Naive thymus-derived CD8-positive, alpha-beta T cell (primary cell): ENCODE results near the gene UBAP1L. TPM values are rescaled to one million over a fixed set of nuclear protein-coding genes. Genes with fewer than 3 reads are reported as not detected.

ENCODE experiments used
- ATAC-seq, 2 donors: fragments of 150-1000 bp; cut with Tn5 transposase in 1 of 2; sonication (Bioruptor Pico), chemical (Tn5 transposase) in 1 of 2; 1 replicate in 1 of 2; 2 replicates in 1 of 2; pipeline ENCODE4 v1.10.0; 2021; ENCODE audit warnings: mild to moderate bottlenecking in 2 of 2, moderate library complexity in 2 of 2
- POLR2A ChIA-PET: fragments of 350-600 bp; sonication (Branson Sonifier 250); formaldehyde crosslinking; loops from one replicate; lab custom pipeline; 2021; ENCODE audit warnings: antibody characterized with exemption; lab: Charles Lee
- DNase-seq, 10 donors: peaks; one replicate each; pipeline versions ENCODE4 v3.0.0 to v3.0.0-alpha.2; 2020 to 2022
- H3K27ac Mint-ChIP-seq, 10 donors: one replicate each; pipeline ENCODE4 v1.8.0; 2020 to 2022; ENCODE audit warnings: mild to moderate bottlenecking in 10 of 10, mixed read lengths in 10 of 10, moderate library complexity in 4 of 10, inconsistent platforms in 1 of 10
- H3K27me3 Mint-ChIP-seq, 5 donors: one replicate each; pipeline ENCODE4 v1.8.0; 2021 to 2022; ENCODE audit warnings: mixed read lengths in 5 of 5
- H3K36me3 Mint-ChIP-seq, 3 donors: one replicate each; pipeline ENCODE4 v1.8.0; 2020 to 2022; ENCODE audit warnings: mixed read lengths in 3 of 3, mild to moderate bottlenecking in 2 of 3, inconsistent platforms in 1 of 3
- H3K4me1 Mint-ChIP-seq, 4 donors: one replicate each; pipeline ENCODE4 v1.8.0; 2021 to 2022; ENCODE audit warnings: mixed read lengths in 4 of 4
- H3K4me3 Mint-ChIP-seq, 10 donors: one replicate each; pipeline ENCODE4 v1.8.0; 2020 to 2022; ENCODE audit warnings: mild to moderate bottlenecking in 10 of 10, mixed read lengths in 10 of 10, moderate library complexity in 6 of 10, inconsistent platforms in 1 of 10
- H3K9me3 Mint-ChIP-seq, 9 donors: one replicate each; pipeline ENCODE4 v1.8.0; 2020 to 2022; ENCODE audit warnings: mixed read lengths in 9 of 9, mild to moderate bottlenecking in 3 of 9, inconsistent platforms in 1 of 9, moderate library complexity in 1 of 9
- polyA plus RNA-seq, 3 donors: library from polyadenylated mRNA; unstranded; fragments of 300-500 nt; fragmentation: Illumina TruSeq; gene quantifications; one replicate each; pipeline ENCODE4 v1.2.3, GENCODE V29; 2021
- total RNA-seq, 8 experiments: library from RNA in 2 of 8; stranded (reverse) in 2 of 8; gene quantifications; one replicate each; pipeline ENCODE4 v1.2.3 and lab custom pipeline; 2021 to 2026

UBAP1L gene
- total and polyA plus RNA-seq, 5 experiments from 2014 or later, result 0.20 to 16.6 (median 14.2) TPM; not detected in 2

DNA sequence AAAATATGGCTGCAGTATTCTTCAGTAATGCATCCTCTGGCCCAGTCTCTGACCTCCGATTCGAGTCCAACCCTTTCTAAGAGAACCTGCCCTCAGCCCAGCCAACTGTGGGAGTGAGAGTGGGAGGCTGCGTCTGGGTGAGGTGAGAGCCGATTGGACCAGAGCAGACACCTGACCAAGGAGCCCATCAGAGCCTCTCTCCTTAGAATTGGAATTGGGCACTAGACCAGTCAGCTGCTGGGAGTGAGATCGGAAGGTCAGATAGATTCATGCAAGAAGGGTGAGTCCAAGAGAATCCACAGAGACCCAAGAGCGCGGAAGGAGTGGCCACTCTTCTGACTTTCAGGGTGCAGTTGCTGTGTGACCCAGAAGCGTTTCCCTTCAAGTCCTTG lies 57.5 kb downstream of the UBAP1L start:
- ATAC-seq, result no peak
- POLR2A ChIA-PET, result no interaction called here
- Mint-ChIP-seq H3K27me3 (peaks cover 0 to 10% (median 2%) of the 10 kb centered on the region in 5 donors), H3K9me3 (no peaks in the 10 kb centered on the region), H3K27ac (no peak overlapping the region), H3K4me3 (no peak overlapping the region), H3K36me3 (no peaks in the 10 kb centered on the region), H3K4me1 (peaks cover 0 to 5% (median 0%) of the 10 kb centered on the region in 4 donors)
- DNase-seq, result no peak

DNA sequence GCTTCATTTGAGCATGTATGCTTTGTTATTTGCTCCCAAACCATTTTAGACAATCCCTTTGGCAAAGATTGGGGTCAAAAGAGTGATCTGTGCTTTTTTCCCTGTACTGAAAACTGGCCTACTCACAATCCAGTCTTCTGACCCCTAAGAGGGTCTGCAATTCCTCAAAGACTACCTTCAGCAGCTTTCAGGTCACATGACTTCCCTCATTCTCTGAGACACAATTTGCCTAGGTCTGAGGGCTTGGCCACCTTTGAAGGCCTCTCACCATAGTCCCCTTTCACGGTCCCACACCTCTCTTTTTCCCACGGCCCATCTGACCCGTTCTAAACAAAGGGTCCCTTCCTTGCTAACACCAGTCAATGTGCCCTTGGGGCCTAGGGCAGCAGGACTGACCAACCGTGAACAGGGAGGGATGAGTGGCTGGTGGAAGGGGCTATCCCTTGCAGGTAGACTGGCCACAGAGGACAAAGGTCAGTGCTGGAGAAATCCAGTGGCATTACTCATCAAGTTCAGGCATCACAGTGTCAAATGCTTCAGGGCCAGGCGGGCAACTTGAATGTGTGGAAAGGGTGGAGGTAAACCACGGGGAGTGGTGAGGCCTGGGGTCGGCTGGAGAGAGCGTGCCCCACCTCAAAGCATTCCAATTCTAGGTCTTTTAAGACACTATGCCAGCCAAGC lies 58.0 kb downstream of the UBAP1L start:
- H3K36me3 Mint-ChIP-seq, result no peaks in the 10 kb centered on the region
- no peaks in the 10 kb centered on the region for H3K9me3 Mint-ChIP-seq
- no peak overlapping the region for H3K27ac Mint-ChIP-seq
- peaks cover 0 to 6% (median 2%) of the 10 kb centered on the region in 5 donors for H3K27me3 Mint-ChIP-seq
- POLR2A ChIA-PET, result no interaction called here
- H3K4me1 Mint-ChIP-seq, result peaks cover 0 to 5% (median under 1%) of the 10 kb centered on the region in 4 donors
- no peak overlapping the region for H3K4me3 Mint-ChIP-seq
- DNase-seq (no peak), ATAC-seq (no peak)

DNA sequence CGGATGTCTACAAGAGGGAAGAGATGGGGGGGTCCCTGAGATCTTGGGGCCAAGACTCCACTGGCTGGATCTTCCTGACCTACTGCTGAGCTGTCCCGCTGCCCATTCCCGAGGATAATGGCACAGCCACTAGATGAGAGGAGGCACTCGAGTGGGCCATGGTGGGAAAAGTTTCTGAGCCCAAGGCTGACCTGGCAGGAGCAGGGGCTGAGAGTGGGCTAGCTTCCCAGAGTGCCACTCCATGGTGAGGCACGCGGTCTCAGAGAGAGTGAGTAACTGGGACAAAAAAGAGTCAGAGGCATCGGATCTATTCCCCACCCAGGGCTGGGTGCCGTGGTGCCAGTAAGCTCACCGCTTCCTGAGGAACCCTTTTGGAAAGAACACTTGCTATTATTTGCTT lies 58.9 kb downstream of the UBAP1L start:
- ATAC-seq, result no peak
- H3K9me3 Mint-ChIP-seq, result no peaks in the 10 kb centered on the region
- peak overlapping the region in 1 of 10 donors; percentile 3 for H3K27ac Mint-ChIP-seq
- H3K36me3 Mint-ChIP-seq, result no peaks in the 10 kb centered on the region
- H3K4me3 Mint-ChIP-seq, result no peak overlapping the region
- POLR2A ChIA-PET, result no interaction called here
- H3K27me3 Mint-ChIP-seq, result peaks cover 0 to 6% (median 2%) of the 10 kb centered on the region in 5 donors
- no peak for DNase-seq
- peaks cover 0 to 5% (median 2%) of the 10 kb centered on the region in 4 donors for H3K4me1 Mint-ChIP-seq

DNA sequence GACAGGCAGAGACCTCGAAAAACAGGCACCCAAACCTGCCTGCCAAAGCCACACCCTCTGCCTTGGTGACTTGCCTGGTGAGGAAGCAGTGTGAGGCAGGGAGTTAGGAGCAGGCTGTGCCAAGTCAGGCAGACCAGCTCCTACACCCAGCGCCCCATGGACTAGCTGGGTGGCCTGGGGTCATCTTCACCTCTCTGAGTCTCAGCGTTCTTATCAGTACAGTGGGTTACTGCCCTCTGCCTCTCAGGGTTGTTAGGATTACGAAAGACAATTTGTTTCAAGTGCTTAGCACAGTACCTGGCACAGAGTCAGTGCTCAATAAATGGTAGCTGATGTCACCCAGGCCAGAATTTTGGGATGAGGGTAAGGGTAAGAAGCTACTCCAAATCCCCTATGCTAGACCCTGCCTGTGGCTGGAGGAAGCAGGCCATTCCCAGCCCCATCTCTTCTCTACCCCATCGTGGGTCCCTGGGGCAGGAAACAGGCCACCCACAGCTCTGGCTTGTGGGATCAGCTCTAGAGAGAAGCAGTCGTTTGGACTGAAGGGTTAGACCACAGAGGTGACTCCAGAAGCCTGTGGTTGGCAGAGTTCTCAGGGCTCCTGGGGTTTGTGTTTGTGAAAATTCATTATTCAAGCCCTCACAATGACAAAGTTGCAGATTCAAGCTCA lies 59.7 kb downstream of the UBAP1L start:
- ATAC-seq (no peak), DNase-seq (no peak)
- Mint-ChIP-seq H3K27me3 (peaks cover 0 to 6% (median 0%) of the 10 kb centered on the region in 5 donors), H3K27ac (peak overlapping the region in 2 of 10 donors; percentile 46 to 48), H3K4me1 (peaks cover under 1 to 5% (median 3%) of the 10 kb centered on the region in 4 donors), H3K36me3 (no peaks in the 10 kb centered on the region), H3K9me3 (no peaks in the 10 kb centered on the region), H3K4me3 (no peak overlapping the region)
- POLR2A ChIA-PET, result no interaction called here

DNA sequence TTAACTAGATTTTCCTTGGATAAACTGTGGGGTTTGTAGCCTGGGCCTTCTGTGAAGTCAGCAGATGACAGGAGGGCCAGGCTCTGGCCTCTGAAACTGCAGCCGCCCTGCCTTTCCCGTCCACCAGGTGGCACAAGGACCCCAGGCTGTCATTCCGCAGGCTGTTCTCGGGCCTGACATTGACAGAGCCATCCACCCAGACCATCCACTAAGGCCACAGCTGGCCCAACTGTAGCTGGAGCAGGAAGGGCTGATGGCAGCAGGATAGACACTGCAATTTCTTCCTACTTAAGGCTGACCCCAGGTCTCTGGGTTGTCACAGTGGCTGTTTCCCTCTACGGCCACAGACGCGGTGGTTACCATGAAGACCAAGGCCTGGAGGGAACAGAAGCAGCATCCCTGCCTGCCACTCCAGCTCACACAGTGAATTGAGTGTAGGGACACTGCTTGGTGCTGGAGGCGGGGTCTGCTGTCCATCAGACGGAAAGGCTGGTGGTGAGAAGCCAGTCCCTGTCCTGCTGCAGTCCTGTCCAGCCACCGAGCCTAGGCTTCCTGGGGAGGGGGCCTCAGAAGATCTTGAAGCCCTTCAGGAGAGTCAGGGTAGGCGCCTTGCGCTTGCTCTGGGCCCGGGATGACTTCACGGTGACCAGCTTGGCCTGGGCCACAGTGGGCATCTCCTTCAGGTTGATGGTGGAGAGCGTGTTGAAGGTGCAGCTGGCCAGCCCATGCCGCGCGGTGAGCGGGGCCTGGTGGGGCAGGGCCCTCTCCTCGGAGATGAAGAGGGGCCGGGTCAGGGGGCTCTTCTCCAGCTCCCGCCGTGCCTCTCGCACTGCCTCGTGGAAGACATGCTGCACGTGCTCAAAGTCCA lies 60.4 kb downstream of the UBAP1L start:
- H3K36me3 Mint-ChIP-seq, result no peaks in the 10 kb centered on the region
- peaks cover 7 to 12% (median 8%) of the 10 kb centered on the region in 4 donors for H3K4me1 Mint-ChIP-seq
- DNase-seq (peak; percentile 21 to 77 (median 49)), ATAC-seq (peak; percentile 38 to 46)
- POLR2A ChIA-PET, result no interaction called here
- peaks cover 0 to 6% (median 0%) of the 10 kb centered on the region in 5 donors for H3K27me3 Mint-ChIP-seq
- peak overlapping the region in 2 of 10 donors; percentile 21 to 47 for H3K27ac Mint-ChIP-seq
- no peaks in the 10 kb centered on the region for H3K9me3 Mint-ChIP-seq
- H3K4me3 Mint-ChIP-seq, result no peak overlapping the region

- no peak overlapping the region for H3K27ac Mint-ChIP-seq
- peaks cover 10 to 18% (median 14%) of the 10 kb centered on the region in 4 donors for H3K4me1 Mint-ChIP-seq
- H3K36me3 Mint-ChIP-seq, result no peaks in the 10 kb centered on the region
- DNase-seq, result no peak
- POLR2A ChIA-PET, result no interaction called here
- peaks cover 0 to 6% (median 0%) of the 10 kb centered on the region in 5 donors for H3K27me3 Mint-ChIP-seq
- no peak overlapping the region for H3K4me3 Mint-ChIP-seq
- H3K9me3 Mint-ChIP-seq, result no peaks in the 10 kb centered on the region
- ATAC-seq, result no peak
Observed at GRCh38 chr15:65052956-65053355, 62.0 kb downstream of the UBAP1L start.

- H3K27me3 Mint-ChIP-seq, result peaks cover 0 to 4% (median 0%) of the 10 kb centered on the region in 5 donors
- peak overlapping the region in 1 of 10 donors; percentile 22 for H3K4me3 Mint-ChIP-seq
- POLR2A ChIA-PET, result no interaction called here
- ATAC-seq (no peak), DNase-seq (no peak)
- peak overlapping the region in 3 of 10 donors; percentile 46 to 70 (median 53) for H3K27ac Mint-ChIP-seq
- peaks cover 10 to 18% (median 14%) of the 10 kb centered on the region in 4 donors for H3K4me1 Mint-ChIP-seq
- no peaks in the 10 kb centered on the region for H3K36me3 Mint-ChIP-seq
- no peaks in the 10 kb centered on the region for H3K9me3 Mint-ChIP-seq
Observed at GRCh38 chr15:65051266-65051665, 63.7 kb downstream of the UBAP1L start.

DNA sequence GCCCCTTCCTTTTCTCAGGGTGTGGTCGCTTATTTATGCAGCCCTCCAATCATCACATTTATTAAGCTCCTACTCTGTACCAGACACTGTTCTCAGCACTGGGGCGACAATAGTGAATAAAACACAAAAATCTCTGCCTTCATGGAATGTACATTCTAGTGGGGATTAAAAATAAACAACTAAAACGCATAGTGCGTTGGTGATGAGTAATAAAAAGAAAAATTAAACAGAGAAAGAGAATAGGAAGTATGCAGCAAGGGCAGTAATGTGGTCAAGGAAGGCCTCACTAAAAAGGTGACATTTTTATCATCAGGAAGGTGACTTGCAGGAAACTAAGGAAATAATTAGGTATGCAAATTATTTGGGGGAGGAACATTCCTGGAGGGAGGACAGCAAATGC lies 64.7 kb downstream of the UBAP1L start:
- Mint-ChIP-seq H3K36me3 (no peaks in the 10 kb centered on the region), H3K4me1 (peaks cover 10 to 14% (median 13%) of the 10 kb centered on the region in 4 donors), H3K27me3 (no peaks in the 10 kb centered on the region), H3K27ac (peak overlapping the region in 3 of 10 donors; percentile 57 to 95 (median 77)), H3K9me3 (no peaks in the 10 kb centered on the region), H3K4me3 (peak overlapping the region in 9 of 10 donors; percentile 31 to 83 (median 65))
- no peak for DNase-seq
- no peak for ATAC-seq
- POLR2A ChIA-PET, result interaction anchor here (0.7 kb wide), 1 partner anchor 9 kb away, joined by 11 read pairs; no protein-coding TSS in a partner anchor

- Mint-ChIP-seq H3K27ac (peak overlapping the region in 7 of 10 donors; percentile 73 to 95 (median 82)), H3K4me1 (peaks cover 10 to 14% (median 13%) of the 10 kb centered on the region in 4 donors), H3K9me3 (no peaks in the 10 kb centered on the region), H3K27me3 (peaks cover 0 to 5% (median 0%) of the 10 kb centered on the region in 5 donors), H3K4me3 (peak overlapping the region; percentile 57 to 83 (median 69)), H3K36me3 (no peaks in the 10 kb centered on the region)
- DNase-seq, result peak; percentile 71 to 93 (median 84)
- ATAC-seq, result peak; percentile 99 to 100
- POLR2A ChIA-PET, result no interaction called here
Observed at GRCh38 chr15:65049418-65049840, 65.6 kb downstream of the UBAP1L start.

DNA sequence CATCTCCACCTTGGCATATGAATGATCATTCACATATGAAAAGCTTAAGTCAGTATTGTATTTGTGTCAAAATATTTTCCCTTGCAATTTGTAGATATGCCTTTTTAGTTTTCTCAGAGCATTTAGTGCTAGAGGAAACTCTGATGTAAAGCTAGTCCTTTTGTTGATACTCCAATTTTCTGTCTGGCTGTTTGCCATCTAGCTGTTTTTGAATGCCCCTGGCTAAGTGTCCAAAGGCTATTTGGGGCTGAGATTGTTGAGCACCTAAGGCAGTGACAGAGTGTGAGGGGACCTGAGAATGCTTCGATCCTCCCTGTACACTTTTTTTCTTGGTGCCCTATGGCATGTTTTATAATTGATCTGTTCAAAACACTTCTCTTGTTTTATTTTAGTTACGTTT lies 66.8 kb downstream of the UBAP1L start:
- Mint-ChIP-seq H3K9me3 (no peaks in the 10 kb centered on the region), H3K36me3 (no peaks in the 10 kb centered on the region), H3K4me3 (no peak overlapping the region), H3K27me3 (peaks cover 0 to 5% (median 0%) of the 10 kb centered on the region in 5 donors), H3K27ac (no peak overlapping the region), H3K4me1 (peaks cover 10 to 14% (median 13%) of the 10 kb centered on the region in 4 donors)
- ATAC-seq (no peak), DNase-seq (no peak)
- POLR2A ChIA-PET, result no interaction called here

- Mint-ChIP-seq H3K9me3 (no peaks in the 10 kb centered on the region), H3K36me3 (no peaks in the 10 kb centered on the region), H3K4me1 (peaks cover 6 to 10% (median 8%) of the 10 kb centered on the region in 4 donors), H3K27ac (no peak within 1 kb of the TSS), H3K27me3 (peaks cover 0 to 8% (median 5%) of the 10 kb centered on the region in 5 donors), H3K4me3 (no peak within 1 kb of the TSS)
- POLR2A ChIA-PET, result interaction anchor here (0.6 kb wide), 1 partner anchor 1524 kb away, joined by 3 read pairs; no protein-coding TSS in a partner anchor
- no peak for ATAC-seq
- no peak for DNase-seq
Observed at GRCh38 chr15:65044724-65045481, 70.1 kb downstream of the UBAP1L start, which contains the start of gene SLC51B. SLC51B (plus strand) TSS chr15:65045387; CDS start chr15:65050005, 4,618 bp downstream.
